ENCODE measurements around the gene MSRB3. TPM values are rescaled to one million over a fixed set of nuclear protein-coding genes. Genes with fewer than 3 reads are reported as not detected.

The MSRB3 gene
- polyA plus RNA-seq (ENCODE audit: insufficient read length in 4 of 4) = 10 to 100 TPM; 20.3 to 42.5 (median 23.9) TPM

DNA sequence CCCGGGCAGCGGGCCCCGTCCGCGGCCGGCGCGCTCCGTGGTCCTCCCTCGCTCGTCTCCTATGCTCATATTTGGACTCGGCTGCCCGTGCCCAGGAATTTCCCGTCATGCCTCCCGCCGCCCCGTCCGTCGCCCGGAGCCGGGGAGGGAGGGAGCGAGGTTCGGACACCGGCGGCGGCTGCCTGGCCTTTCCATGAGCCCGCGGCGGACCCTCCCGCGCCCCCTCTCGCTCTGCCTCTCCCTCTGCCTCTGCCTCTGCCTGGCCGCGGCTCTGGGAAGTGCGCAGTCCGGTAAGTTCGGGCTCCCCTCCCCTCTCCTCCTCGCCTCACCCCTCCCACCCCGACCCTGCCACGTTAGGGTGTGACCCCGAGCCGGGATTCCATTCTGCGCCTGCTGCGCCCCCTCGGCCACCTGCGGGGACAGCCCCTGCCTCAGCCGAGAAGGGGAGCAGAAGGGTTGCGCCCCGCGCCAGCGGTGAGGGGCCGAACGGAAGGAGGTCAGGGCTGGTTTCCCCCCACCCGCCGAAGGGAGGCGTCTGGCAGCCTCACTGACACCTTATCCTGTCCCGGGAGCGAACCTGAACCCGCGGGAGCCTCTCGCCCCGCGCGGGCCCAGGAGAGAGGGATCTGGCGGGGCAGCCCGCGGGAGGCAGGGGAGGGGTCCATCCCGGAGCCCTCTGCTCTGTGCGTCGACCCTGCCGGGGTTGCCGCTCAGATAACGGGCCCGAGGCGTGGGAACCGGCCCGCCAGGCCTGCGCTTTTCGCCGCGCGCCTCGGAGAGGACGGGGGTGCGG lies at the start of gene MSRB3:
MSRB3 (plus strand) TSS at position 108 of the 793 bp plus-strand sequence. CDS start 29,897 bp downstream, outside the sequence.
- peak in 2 of 4 donors; percentile 37 to 48 for DNase-seq (ENCODE audit: low read depth in 4 of 4, low spot score in 3 of 4)

DNA sequence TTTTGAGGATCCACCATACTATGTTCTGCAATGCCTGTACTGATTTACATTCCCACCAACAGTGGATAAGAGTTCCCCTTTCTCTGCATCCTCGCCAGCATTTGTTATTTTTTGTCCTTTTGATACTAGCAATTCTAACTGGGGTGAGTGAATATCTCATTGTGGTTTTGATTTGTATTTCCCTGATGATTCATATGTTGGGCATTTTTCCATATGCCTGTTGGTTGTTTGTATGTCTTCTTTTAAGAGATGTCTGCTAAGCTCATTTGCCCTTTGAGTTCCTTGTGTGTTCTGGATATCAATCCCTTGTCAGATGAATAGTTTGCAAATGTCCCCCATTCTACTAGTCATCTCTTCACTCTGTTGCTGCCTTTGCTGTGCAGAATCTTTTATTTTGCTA lies 49.0 kb upstream of the MSRB3 start:
- no peak for DNase-seq (ENCODE audit: low read depth in 4 of 4, low spot score in 3 of 4)

DNA sequence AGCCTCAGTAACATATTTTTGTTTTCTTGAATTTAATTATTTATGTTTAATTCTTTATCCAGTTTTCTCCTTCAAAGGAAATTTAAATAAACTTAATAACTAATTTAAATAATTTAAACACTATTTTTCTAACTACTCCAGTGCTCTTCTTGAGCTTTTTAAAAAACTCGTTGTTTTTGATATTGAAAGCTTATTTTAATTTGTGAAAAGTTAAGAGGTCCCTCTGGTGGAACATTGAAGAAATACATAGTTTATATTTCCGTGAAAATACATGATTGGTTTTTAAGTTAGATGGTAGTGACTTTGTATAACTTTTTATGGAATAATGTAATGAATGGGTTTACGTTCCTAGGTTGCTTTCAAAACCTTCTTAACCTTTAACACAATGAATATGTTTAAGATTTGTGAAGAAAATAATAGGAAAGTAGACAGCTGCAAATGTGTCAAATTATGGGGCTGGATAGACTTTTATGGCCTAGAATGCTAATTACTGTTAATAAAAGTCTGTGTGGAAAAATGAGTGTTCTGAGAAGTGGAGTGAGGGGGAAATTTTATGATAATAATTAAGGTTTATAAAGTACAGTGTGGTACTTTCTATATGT lies 45.9 kb upstream of the MSRB3 start:
- DNase-seq (ENCODE audit: low read depth in 4 of 4, low spot score in 3 of 4) = peak in 1 of 4 donors; percentile 14

GRCh38 chr12:65237153-65237552 lies 41.3 kb upstream of the MSRB3 start:
- no peak for DNase-seq (ENCODE audit: low read depth in 4 of 4, low spot score in 3 of 4)

GRCh38 chr12:65238609-65239008 lies 39.9 kb upstream of the MSRB3 start:
- DNase-seq (ENCODE audit: low read depth in 4 of 4, low spot score in 3 of 4) = no peak

- DNase-seq (ENCODE audit: low read depth in 4 of 4, low spot score in 3 of 4) = no peak
Measured at GRCh38 chr12:65248656-65249633, 29.5 kb upstream of the MSRB3 start.

DNA sequence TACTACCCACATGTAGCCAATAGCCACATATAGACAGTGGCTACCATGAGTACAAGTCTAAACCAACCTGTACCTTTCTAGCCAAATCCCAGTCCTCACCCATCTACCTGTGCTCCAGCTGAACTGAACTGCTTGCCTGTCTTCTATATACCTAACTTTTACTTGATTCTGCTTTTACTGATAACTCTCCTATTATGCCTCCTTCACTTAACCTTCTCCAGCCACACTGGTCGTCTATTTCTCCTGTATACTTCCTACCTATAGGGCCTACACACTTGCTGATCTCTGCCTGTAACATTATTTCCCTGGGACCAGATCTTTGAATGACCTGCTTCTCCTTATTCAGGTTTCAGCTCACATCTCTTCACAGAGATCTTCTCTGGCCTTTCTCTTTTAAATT lies 26.0 kb upstream of the MSRB3 start:
- no peak for DNase-seq (ENCODE audit: low read depth in 4 of 4, low spot score in 3 of 4)

GRCh38 chr12:65257986-65258385 lies 20.5 kb upstream of the MSRB3 start:
- no peak for DNase-seq (ENCODE audit: low read depth in 4 of 4, low spot score in 3 of 4)

DNA sequence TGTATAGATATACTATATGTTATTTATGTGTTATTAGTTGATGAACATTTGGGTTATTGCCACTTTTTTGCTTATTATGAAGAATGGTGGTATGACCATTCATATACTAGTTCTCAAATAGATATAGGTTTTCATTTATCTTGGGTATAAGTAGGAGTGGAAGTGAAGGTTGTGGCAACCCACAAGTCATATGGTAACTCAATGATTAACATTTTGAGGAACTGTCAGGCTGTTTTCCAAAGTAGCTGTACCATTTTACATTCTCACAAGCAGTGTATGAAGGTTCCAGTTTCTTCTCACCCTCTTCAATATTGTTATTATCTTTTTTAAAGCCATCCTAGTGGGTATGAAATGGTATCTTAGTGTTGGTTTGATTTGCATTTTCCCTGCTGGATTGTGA lies 19.0 kb upstream of the MSRB3 start:
- DNase-seq (ENCODE audit: low read depth in 4 of 4, low spot score in 3 of 4) = no peak

DNA sequence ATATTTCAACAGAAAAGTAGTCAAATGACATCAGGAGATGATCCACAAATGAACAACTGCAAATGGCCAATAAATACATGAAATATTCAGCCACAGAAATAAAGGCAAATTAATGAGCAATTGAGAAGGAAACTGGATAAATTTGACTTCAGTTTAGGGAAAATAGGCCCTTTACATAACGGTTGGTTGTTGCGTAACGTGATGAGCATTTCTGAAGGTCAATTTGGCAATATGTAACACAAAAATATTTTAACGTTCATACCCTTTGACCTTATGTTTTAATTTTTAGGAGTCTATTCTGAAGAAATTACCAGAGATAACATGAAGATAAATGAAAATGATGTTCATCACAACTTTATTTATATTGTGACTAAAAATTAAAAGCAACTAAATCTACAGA lies 14.7 kb upstream of the MSRB3 start:
- DNase-seq (ENCODE audit: low read depth in 4 of 4, low spot score in 3 of 4) = no peak

DNA sequence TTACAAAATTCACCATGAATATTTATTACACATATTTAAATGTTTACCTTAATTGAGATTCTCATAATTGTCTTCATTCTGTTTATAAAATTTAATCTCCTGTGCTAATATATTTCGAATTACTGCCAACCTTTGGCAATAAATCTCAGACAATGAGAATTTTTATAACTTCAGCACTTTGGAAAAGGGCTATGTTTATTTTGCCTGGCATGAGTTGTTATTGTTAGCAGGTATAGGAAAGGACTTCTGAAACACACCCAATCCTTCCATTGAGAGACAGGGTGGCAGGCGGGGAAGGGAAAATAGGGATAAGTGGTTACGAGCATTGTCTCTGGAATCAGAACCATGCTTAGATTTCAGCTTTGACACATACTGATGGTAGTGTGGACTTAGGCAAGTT lies 12.1 kb upstream of the MSRB3 start:
- no peak for DNase-seq (ENCODE audit: low read depth in 4 of 4, low spot score in 3 of 4)

GRCh38 chr12:65269603-65270002 lies 8.9 kb upstream of the MSRB3 start:
- no peak for DNase-seq (ENCODE audit: low read depth in 4 of 4, low spot score in 3 of 4)

GRCh38 chr12:65274602-65275272 lies 3.7 kb upstream of the MSRB3 start:
- DNase-seq (ENCODE audit: low read depth in 4 of 4, low spot score in 3 of 4) = no peak

GRCh38 chr12:65275627-65276026 lies 2.9 kb upstream of the MSRB3 start:
- DNase-seq (ENCODE audit: low read depth in 4 of 4, low spot score in 3 of 4) = no peak

- no peak for DNase-seq (ENCODE audit: low read depth in 4 of 4, low spot score in 3 of 4)
Measured at GRCh38 chr12:65276916-65277530, 1.5 kb upstream of the MSRB3 start.

DNA sequence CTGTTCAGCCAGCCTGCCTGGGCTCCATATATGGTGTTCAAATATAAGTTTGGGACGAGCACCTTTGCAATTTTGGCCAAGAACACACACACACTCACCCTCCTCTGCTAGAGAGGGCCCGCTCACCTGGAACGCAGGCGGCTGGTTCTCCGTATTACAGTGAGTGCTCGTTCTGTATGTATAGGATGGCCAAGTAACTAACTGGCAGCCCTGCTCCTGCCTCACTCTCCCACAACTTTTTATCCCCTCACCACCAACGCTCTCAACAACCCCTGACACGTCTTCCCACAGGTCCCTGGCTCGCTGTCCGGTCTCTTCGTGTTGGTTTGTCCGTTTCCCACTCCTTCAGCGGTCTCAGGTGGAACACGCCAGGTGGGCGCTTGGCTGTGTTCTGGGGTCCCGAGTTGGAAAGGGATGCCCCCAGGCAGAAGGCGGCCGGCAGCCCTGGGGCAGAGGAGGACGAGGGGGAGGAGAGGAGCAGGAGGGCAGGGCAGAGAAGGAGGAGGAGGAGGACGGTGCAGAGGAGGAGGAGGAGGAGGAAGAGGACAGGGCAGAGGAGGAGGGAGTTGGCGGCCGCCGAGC lies 398 bp upstream of the MSRB3 start:
- no peak for DNase-seq (ENCODE audit: low read depth in 4 of 4, low spot score in 3 of 4)

DNA sequence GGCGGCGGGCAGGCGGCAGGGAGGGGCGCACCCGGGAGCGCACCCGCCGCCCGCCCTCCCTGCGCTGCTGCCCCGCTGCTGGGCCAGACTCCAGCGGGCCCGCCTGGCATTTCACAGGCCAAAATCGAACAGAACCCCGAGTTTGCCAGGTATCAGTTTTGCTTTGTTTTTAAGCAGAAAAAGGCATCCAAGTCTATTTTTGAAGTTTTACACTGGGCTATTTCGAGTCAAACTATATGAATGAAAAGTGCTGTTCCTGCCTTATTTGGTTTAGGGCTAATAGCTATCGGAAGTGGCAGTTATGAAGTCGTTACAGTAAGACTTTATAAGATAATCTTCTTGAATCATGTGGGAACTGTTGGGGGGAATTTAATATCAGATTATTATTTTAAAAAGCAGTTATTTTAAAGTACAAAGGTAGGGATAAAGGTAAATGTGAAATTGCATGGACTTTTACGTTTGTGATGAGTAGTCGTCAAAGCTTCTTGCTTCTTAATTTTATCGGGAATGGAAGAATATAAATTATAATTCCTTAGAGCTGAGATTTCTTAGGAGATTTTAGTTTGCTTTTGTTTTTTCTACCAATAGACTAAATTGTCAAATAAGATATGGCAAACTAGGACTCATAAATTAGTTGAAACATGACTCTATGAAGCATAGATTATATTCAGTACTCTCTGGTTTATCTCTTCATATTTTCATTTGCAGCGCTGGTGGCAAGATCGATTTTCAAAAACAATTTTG lies 1.1 kb downstream of the MSRB3 start:
- DNase-seq (ENCODE audit: low read depth in 4 of 4, low spot score in 3 of 4) = no peak

DNA sequence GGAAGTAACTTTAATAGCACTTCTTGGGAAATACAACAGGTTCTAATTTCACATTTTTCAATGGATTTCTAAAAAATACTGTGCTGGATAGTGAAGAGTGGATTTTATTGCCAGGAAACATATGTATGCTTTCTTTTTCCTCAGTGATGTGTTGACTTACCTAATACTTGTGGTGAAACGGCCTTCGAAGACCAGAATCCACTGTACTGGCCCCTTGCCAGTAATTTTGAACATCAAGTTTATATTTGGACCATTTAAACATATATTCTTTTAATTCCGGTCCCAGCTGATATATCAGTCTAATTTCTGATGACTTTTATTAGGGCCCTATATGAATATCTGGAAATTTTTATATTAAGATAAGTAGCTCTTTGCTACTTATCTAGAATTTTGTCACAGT lies 1.8 kb downstream of the MSRB3 start:
- DNase-seq (ENCODE audit: low read depth in 4 of 4, low spot score in 3 of 4) = no peak

- no peak for DNase-seq (ENCODE audit: low read depth in 4 of 4, low spot score in 3 of 4)
Measured at GRCh38 chr12:65282840-65283239, 4.4 kb downstream of the MSRB3 start.
